Rectal smooth muscle tissue (tissue), 1 donor: ENCODE results near the gene AKR1C1.
"Not testable (repeated sequence)": the region's sequence is repeated elsewhere in the genome, so short reads cannot be mapped to it uniquely, and the experiment has no call there.

Experiments used
- H3K27ac ChIP-seq: one replicate; pipeline ENCODE4 v1.7.0; 2013; ENCODE audit warnings: low read depth, low read length, inconsistent platforms
- H3K27me3 ChIP-seq: one replicate; pipeline ENCODE4 v1.7.0; 2013; ENCODE audit warnings: low read length; ENCODE audit not compliant: control insufficient read depth, insufficient read depth
- H3K36me3 ChIP-seq: one replicate; pipeline ENCODE4 v1.7.0; 2013; ENCODE audit warnings: low read length; ENCODE audit not compliant: control insufficient read depth, insufficient read depth
- H3K4me1 ChIP-seq: one replicate; pipeline ENCODE4 v1.7.0; 2013; ENCODE audit warnings: low read length; ENCODE audit not compliant: control insufficient read depth, insufficient read depth
- H3K4me3 ChIP-seq: one replicate; pipeline ENCODE4 v1.7.0; 2013; ENCODE audit warnings: low read length
- H3K9ac ChIP-seq: one replicate; pipeline ENCODE4 v1.7.0; 2013; ENCODE audit warnings: low read length

Gene AKR1C1

GRCh38 chr10:5018671-5019277 is 55.6 kb downstream of the AKR1C1 start:
- not testable (repeated sequence) for H3K27me3 ChIP-seq, H3K4me3 ChIP-seq, H3K9ac ChIP-seq, H3K27ac ChIP-seq, H3K36me3 ChIP-seq, H3K4me1 ChIP-seq

- H3K27me3 ChIP-seq, H3K36me3 ChIP-seq, H3K27ac ChIP-seq, H3K4me3 ChIP-seq, H3K9ac ChIP-seq, H3K4me1 ChIP-seq: not testable (repeated sequence)
Measured at GRCh38 chr10:5019770-5020612, 56.8 kb downstream of the AKR1C1 start.

- not testable (repeated sequence) for H3K27me3 ChIP-seq, H3K9ac ChIP-seq
Measured at GRCh38 chr10:5021624-5022290, 58.5 kb downstream of the AKR1C1 start.

GRCh38 chr10:5023177-5023805 is 60.1 kb downstream of the AKR1C1 start:
- Histone ChIP-seq H3K9ac (no peak overlapping the region), H3K27ac (no peak overlapping the region), H3K4me3 (no peak overlapping the region), H3K36me3 (no peaks in the 10 kb centered on the region), H3K27me3 (no peaks in the 10 kb centered on the region), H3K4me1 (no peaks in the 10 kb centered on the region)

More at GRCh38 chr10:5021624-5022290, 58.5 kb downstream of the AKR1C1 start:
- H3K27ac ChIP-seq, H3K4me1 ChIP-seq, H3K4me3 ChIP-seq, H3K36me3 ChIP-seq: not testable (repeated sequence)

- not testable (repeated sequence) for H3K36me3 ChIP-seq, H3K27ac ChIP-seq, H3K4me1 ChIP-seq, H3K4me3 ChIP-seq, H3K27me3 ChIP-seq, H3K9ac ChIP-seq
Measured at GRCh38 chr10:5025461-5025881, 62.3 kb downstream of the AKR1C1 start.

GRCh38 chr10:5030989-5031388 is 67.8 kb downstream of the AKR1C1 start:
- H3K4me3 ChIP-seq = no peak overlapping the region

GRCh38 chr10:5031588-5031987 is 68.4 kb downstream of the AKR1C1 start:
- H3K27me3 ChIP-seq, H3K36me3 ChIP-seq, H3K27ac ChIP-seq, H3K4me1 ChIP-seq, H3K4me3 ChIP-seq, H3K9ac ChIP-seq: not testable (repeated sequence)

More at GRCh38 chr10:5030989-5031388, 67.8 kb downstream of the AKR1C1 start:
- Histone ChIP-seq H3K4me1 (no peaks in the 10 kb centered on the region), H3K27me3 (no peaks in the 10 kb centered on the region), H3K36me3 (no peaks in the 10 kb centered on the region), H3K27ac (no peak overlapping the region), H3K9ac (no peak overlapping the region)

- not testable (repeated sequence) for H3K9ac ChIP-seq, H3K4me3 ChIP-seq, H3K4me1 ChIP-seq, H3K27ac ChIP-seq, H3K36me3 ChIP-seq, H3K27me3 ChIP-seq
Measured at GRCh38 chr10:5032444-5032843, 69.2 kb downstream of the AKR1C1 start.
